ENCODE data around the gene GRIN3A.
"Not testable (repeated sequence)": the region's sequence is repeated elsewhere in the genome, so short reads cannot be mapped to it uniquely, and the experiment has no call there.

GRIN3A gene

GRCh38 chr9:101574731-101575333 lies 163.6 kb downstream of the GRIN3A start:
- DNase-seq: no peak

GRCh38 chr9:101572316-101572715 lies 166.1 kb downstream of the GRIN3A start:
- DNase-seq: no peak

- DNase-seq: no peak
Observed at GRCh38 chr9:101571114-101571513, 167.3 kb downstream of the GRIN3A start.

- no peak for DNase-seq
Observed at GRCh38 chr9:101569741-101570501, 168.5 kb downstream of the GRIN3A start.

GRCh38 chr9:101567725-101568350 lies 170.6 kb downstream of the GRIN3A start:
- DNase-seq: no peak

GRCh38 chr9:101566904-101567724 lies 171.3 kb downstream of the GRIN3A start:
- no peak for DNase-seq

- no peak for DNase-seq
Observed at GRCh38 chr9:101564252-101564651, 174.2 kb downstream of the GRIN3A start.

GRCh38 chr9:101562966-101563365 lies 175.5 kb downstream of the GRIN3A start:
- no peak for DNase-seq

GRCh38 chr9:101561740-101562139 lies 176.7 kb downstream of the GRIN3A start:
- no peak for DNase-seq

GRCh38 chr9:101549472-101550098 lies 188.9 kb downstream of the GRIN3A start:
- DNase-seq: not testable (repeated sequence)

GRCh38 chr9:101543098-101543735 lies 195.2 kb downstream of the GRIN3A start:
- no peak for DNase-seq

GRCh38 chr9:101540069-101540468 lies 198.4 kb downstream of the GRIN3A start:
- DNase-seq: no peak

GRCh38 chr9:101536938-101537337 lies 201.5 kb downstream of the GRIN3A start:
- no peak for DNase-seq

GRCh38 chr9:101536351-101536750 lies 202.1 kb downstream of the GRIN3A start:
- DNase-seq: no peak

- DNase-seq: peak; percentile 95
Observed at GRCh38 chr9:101533334-101534204, 204.9 kb downstream of the GRIN3A start, which contains the start of gene RNF20. Gene RNF20, plus strand, starts transcription at chr9:101533853. Its CDS starts 1,571 bp downstream, at chr9:101535424.

- peak; percentile 18 for DNase-seq
Observed at GRCh38 chr9:101530076-101530711, 208.3 kb downstream of the GRIN3A start.

- DNase-seq: no peak
Observed at GRCh38 chr9:101528015-101528414, 210.4 kb downstream of the GRIN3A start.

GRCh38 chr9:101527066-101527465 lies 211.4 kb downstream of the GRIN3A start:
- no peak for DNase-seq

GRCh38 chr9:101524371-101524770 lies 214.1 kb downstream of the GRIN3A start:
- no peak for DNase-seq

Data from NCI-H526 treated with DMSO at 0.1 percent for 48 hours (cell line).